HL-60 (cell line): ENCODE measurements around the gene MYO1B.

Experiments
- GABPA ChIP-seq: IDR thresholded peaks from 2 replicates; pipeline ENCODE4 v1.6.1; 2012; ENCODE audit warnings: low read depth
- POLR2AphosphoS5 ChIP-seq: IDR thresholded peaks from 2 replicates; pipeline ENCODE4 v1.6.1; 2012; ENCODE audit warnings: low read depth
- SPI1 ChIP-seq: IDR thresholded peaks from 2 replicates; pipeline ENCODE4 v1.6.1; 2012; ENCODE audit warnings: low read depth, mild to moderate bottlenecking, borderline replicate concordance
- TF ChIP-seq, protein P1 (sequence below): IDR thresholded peaks from one replicate; pipeline ENCODE4 v1.5.1; 2011; ENCODE audit warnings: low read length, control low read depth, inconsistent platforms; ENCODE audit not compliant: insufficient read depth
- TF ChIP-seq, protein P2 (sequence below): IDR thresholded peaks from 2 replicates; pipeline ENCODE4 v1.6.1; 2012; ENCODE audit warnings: low read depth; ENCODE audit not compliant: insufficient replicate concordance

DNA sequence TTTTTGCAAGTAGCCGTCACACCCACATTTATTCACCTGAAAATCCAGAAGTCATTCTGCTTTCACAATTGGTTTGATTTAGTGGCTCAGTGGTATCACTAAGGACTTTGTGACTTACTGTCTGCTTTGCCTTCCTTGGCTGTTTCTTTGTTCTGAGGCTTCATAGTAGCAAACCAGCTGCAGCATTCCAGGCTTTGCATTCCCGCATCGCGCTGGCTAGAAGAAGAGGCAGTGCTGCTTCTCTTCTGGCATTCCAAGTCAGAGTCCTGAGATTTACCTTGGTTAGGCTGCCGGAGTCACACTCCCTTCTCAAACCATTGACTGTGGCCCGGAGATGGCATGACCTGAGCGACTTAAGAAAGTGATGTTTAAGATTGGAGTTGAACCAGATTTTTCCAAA, 35.1 kb downstream of the MYO1B start:
- TF ChIP-seq, protein P1, sequence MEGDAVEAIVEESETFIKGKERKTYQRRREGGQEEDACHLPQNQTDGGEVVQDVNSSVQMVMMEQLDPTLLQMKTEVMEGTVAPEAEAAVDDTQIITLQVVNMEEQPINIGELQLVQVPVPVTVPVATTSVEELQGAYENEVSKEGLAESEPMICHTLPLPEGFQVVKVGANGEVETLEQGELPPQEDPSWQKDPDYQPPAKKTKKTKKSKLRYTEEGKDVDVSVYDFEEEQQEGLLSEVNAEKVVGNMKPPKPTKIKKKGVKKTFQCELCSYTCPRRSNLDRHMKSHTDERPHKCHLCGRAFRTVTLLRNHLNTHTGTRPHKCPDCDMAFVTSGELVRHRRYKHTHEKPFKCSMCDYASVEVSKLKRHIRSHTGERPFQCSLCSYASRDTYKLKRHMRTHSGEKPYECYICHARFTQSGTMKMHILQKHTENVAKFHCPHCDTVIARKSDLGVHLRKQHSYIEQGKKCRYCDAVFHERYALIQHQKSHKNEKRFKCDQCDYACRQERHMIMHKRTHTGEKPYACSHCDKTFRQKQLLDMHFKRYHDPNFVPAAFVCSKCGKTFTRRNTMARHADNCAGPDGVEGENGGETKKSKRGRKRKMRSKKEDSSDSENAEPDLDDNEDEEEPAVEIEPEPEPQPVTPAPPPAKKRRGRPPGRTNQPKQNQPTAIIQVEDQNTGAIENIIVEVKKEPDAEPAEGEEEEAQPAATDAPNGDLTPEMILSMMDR = no peak
- TF ChIP-seq POLR2AphosphoS5 (no peak), GABPA (no peak), SPI1 (no peak)
- TF ChIP-seq, protein P2, sequence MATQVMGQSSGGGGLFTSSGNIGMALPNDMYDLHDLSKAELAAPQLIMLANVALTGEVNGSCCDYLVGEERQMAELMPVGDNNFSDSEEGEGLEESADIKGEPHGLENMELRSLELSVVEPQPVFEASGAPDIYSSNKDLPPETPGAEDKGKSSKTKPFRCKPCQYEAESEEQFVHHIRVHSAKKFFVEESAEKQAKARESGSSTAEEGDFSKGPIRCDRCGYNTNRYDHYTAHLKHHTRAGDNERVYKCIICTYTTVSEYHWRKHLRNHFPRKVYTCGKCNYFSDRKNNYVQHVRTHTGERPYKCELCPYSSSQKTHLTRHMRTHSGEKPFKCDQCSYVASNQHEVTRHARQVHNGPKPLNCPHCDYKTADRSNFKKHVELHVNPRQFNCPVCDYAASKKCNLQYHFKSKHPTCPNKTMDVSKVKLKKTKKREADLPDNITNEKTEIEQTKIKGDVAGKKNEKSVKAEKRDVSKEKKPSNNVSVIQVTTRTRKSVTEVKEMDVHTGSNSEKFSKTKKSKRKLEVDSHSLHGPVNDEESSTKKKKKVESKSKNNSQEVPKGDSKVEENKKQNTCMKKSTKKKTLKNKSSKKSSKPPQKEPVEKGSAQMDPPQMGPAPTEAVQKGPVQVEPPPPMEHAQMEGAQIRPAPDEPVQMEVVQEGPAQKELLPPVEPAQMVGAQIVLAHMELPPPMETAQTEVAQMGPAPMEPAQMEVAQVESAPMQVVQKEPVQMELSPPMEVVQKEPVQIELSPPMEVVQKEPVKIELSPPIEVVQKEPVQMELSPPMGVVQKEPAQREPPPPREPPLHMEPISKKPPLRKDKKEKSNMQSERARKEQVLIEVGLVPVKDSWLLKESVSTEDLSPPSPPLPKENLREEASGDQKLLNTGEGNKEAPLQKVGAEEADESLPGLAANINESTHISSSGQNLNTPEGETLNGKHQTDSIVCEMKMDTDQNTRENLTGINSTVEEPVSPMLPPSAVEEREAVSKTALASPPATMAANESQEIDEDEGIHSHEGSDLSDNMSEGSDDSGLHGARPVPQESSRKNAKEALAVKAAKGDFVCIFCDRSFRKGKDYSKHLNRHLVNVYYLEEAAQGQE = no peak
